ENCODE data around the gene ACOD1.
"Not testable (repeated sequence)": the region's sequence is repeated elsewhere in the genome, so short reads cannot be mapped to it uniquely, and the experiment has no call there.

Gene ACOD1

GRCh38 chr13:76950101-76950500 is 1.8 kb downstream of the ACOD1 start:
- TF ChIP-seq CTCF (IDR thresholded peaks at IDR 0.05; ENCODE audit: low read depth, low read length) = no peak
- H3K4me3 ChIP-seq (ENCODE audit: low read depth, low read length) = no peak overlapping the region

GRCh38 chr13:76953968-76954367 is 5.7 kb downstream of the ACOD1 start:
- TF ChIP-seq CTCF (IDR thresholded peaks at IDR 0.05; ENCODE audit: low read depth, low read length) = no peak
- no peak overlapping the region for H3K4me3 ChIP-seq (ENCODE audit: low read depth, low read length)

GRCh38 chr13:76954538-76954937 is 6.2 kb downstream of the ACOD1 start:
- TF ChIP-seq CTCF (IDR thresholded peaks at IDR 0.05; ENCODE audit: low read depth, low read length) = no peak
- no peak overlapping the region for H3K4me3 ChIP-seq (ENCODE audit: low read depth, low read length)

GRCh38 chr13:76955193-76955592 is 6.9 kb downstream of the ACOD1 start:
- no peak overlapping the region for H3K4me3 ChIP-seq (ENCODE audit: low read depth, low read length)
- no peak for TF ChIP-seq CTCF (IDR thresholded peaks at IDR 0.05; ENCODE audit: low read depth, low read length)

- TF ChIP-seq CTCF (IDR thresholded peaks at IDR 0.05; ENCODE audit: low read depth, low read length) = no peak
- H3K4me3 ChIP-seq (ENCODE audit: low read depth, low read length) = no peak overlapping the region
These were observed 7.3 kb downstream of the ACOD1 start for GRCh38 chr13:76955661-76956060.

GRCh38 chr13:76958841-76959432 is 10.6 kb downstream of the ACOD1 start:
- no peak for TF ChIP-seq CTCF (IDR thresholded peaks at IDR 0.05; ENCODE audit: low read depth, low read length)
- H3K4me3 ChIP-seq (ENCODE audit: low read depth, low read length) = no peak overlapping the region

GRCh38 chr13:76959734-76960133 is 11.4 kb downstream of the ACOD1 start:
- H3K4me3 ChIP-seq (ENCODE audit: low read depth, low read length) = not testable (repeated sequence)

- no peak overlapping the region for H3K4me3 ChIP-seq (ENCODE audit: low read depth, low read length)
- TF ChIP-seq CTCF (IDR thresholded peaks at IDR 0.05; ENCODE audit: low read depth, low read length) = no peak
These were observed 17.6 kb downstream of the ACOD1 start for GRCh38 chr13:76965759-76966421.

All from WI38 (cell line).